ENCODE measurements around the gene ZNFX1.
"Not testable (repeated sequence)": the region's sequence is repeated elsewhere in the genome, so short reads cannot be mapped to it uniquely, and the experiment has no call there.

ZNFX1 gene

GRCh38 chr20:49308875-49309274 lies 31.0 kb upstream of the ZNFX1 start:
- H3K4me3 Mint-ChIP-seq = no peak overlapping the region
- H3K9me3 Mint-ChIP-seq = peaks cover 10% of the 10 kb centered on the region
- no peaks in the 10 kb centered on the region for H3K4me1 Mint-ChIP-seq (ENCODE audit: low read depth)
- H3K27ac Mint-ChIP-seq = no peak overlapping the region
- H3K27me3 Mint-ChIP-seq (ENCODE audit: low read depth) = peaks cover 26% of the 10 kb centered on the region
- peaks cover 3% of the 10 kb centered on the region for H3K36me3 Mint-ChIP-seq (ENCODE audit: low read depth)

- H3K4me3 Mint-ChIP-seq = no peak overlapping the region
- H3K4me1 Mint-ChIP-seq (ENCODE audit: low read depth) = no peaks in the 10 kb centered on the region
- peaks cover 10% of the 10 kb centered on the region for H3K9me3 Mint-ChIP-seq
- H3K27me3 Mint-ChIP-seq (ENCODE audit: low read depth) = peaks cover 22% of the 10 kb centered on the region
- no peak overlapping the region for H3K27ac Mint-ChIP-seq
- H3K36me3 Mint-ChIP-seq (ENCODE audit: low read depth) = peaks cover 3% of the 10 kb centered on the region
Observed at GRCh38 chr20:49306903-49307620, 29.2 kb upstream of the ZNFX1 start.

GRCh38 chr20:49303065-49303552 lies 25.3 kb upstream of the ZNFX1 start:
- H3K9me3 Mint-ChIP-seq = no peaks in the 10 kb centered on the region
- H3K4me3 Mint-ChIP-seq = no peak overlapping the region
- no peaks in the 10 kb centered on the region for H3K27me3 Mint-ChIP-seq (ENCODE audit: low read depth)
- H3K27ac Mint-ChIP-seq = no peak overlapping the region
- H3K4me1 Mint-ChIP-seq (ENCODE audit: low read depth) = no peaks in the 10 kb centered on the region
- no peaks in the 10 kb centered on the region for H3K36me3 Mint-ChIP-seq (ENCODE audit: low read depth)

- H3K4me1 Mint-ChIP-seq (ENCODE audit: low read depth) = peaks cover 4% of the 10 kb centered on the region
- H3K9me3 Mint-ChIP-seq = no peaks in the 10 kb centered on the region
- H3K27ac Mint-ChIP-seq = no peak overlapping the region
- H3K4me3 Mint-ChIP-seq = no peak overlapping the region
- no peaks in the 10 kb centered on the region for H3K27me3 Mint-ChIP-seq (ENCODE audit: low read depth)
- H3K36me3 Mint-ChIP-seq (ENCODE audit: low read depth) = peaks cover 10% of the 10 kb centered on the region
Observed at GRCh38 chr20:49297605-49298530, 20.0 kb upstream of the ZNFX1 start.

- H3K4me3 Mint-ChIP-seq; H3K27ac Mint-ChIP-seq; H3K27me3 Mint-ChIP-seq (ENCODE audit: low read depth); H3K9me3 Mint-ChIP-seq; H3K4me1 Mint-ChIP-seq (ENCODE audit: low read depth): not testable (repeated sequence)
- H3K36me3 Mint-ChIP-seq (ENCODE audit: low read depth) = peaks cover 36% of the 10 kb centered on the region
Observed at GRCh38 chr20:49294002-49294654, 16.3 kb upstream of the ZNFX1 start.

GRCh38 chr20:49293122-49293521 lies 15.3 kb upstream of the ZNFX1 start:
- H3K4me3 Mint-ChIP-seq = no peak overlapping the region
- H3K27ac Mint-ChIP-seq = no peak overlapping the region
- no peaks in the 10 kb centered on the region for H3K27me3 Mint-ChIP-seq (ENCODE audit: low read depth)
- H3K9me3 Mint-ChIP-seq = no peaks in the 10 kb centered on the region
- peaks cover 4% of the 10 kb centered on the region for H3K4me1 Mint-ChIP-seq (ENCODE audit: low read depth)
- peaks cover 46% of the 10 kb centered on the region for H3K36me3 Mint-ChIP-seq (ENCODE audit: low read depth)

- no peaks in the 10 kb centered on the region for H3K27me3 Mint-ChIP-seq (ENCODE audit: low read depth)
- H3K9me3 Mint-ChIP-seq = peaks cover 6% of the 10 kb centered on the region
- no peak overlapping the region for H3K27ac Mint-ChIP-seq
- no peak overlapping the region for H3K4me3 Mint-ChIP-seq
- peaks cover 56% of the 10 kb centered on the region for H3K36me3 Mint-ChIP-seq (ENCODE audit: low read depth)
- peaks cover 3% of the 10 kb centered on the region for H3K4me1 Mint-ChIP-seq (ENCODE audit: low read depth)
Observed at GRCh38 chr20:49292010-49292409, 14.2 kb upstream of the ZNFX1 start.

- H3K27me3 Mint-ChIP-seq (ENCODE audit: low read depth) = no peaks in the 10 kb centered on the region
- H3K27ac Mint-ChIP-seq = no peak overlapping the region
- peaks cover 5% of the 10 kb centered on the region for H3K4me1 Mint-ChIP-seq (ENCODE audit: low read depth)
- peaks cover 64% of the 10 kb centered on the region for H3K36me3 Mint-ChIP-seq (ENCODE audit: low read depth)
- peaks cover 14% of the 10 kb centered on the region for H3K9me3 Mint-ChIP-seq
- H3K4me3 Mint-ChIP-seq = no peak overlapping the region
Observed at GRCh38 chr20:49291200-49291599, 13.3 kb upstream of the ZNFX1 start.

GRCh38 chr20:49290608-49291191 lies 12.8 kb upstream of the ZNFX1 start:
- H3K27ac Mint-ChIP-seq = no peak overlapping the region
- no peak overlapping the region for H3K4me3 Mint-ChIP-seq
- no peaks in the 10 kb centered on the region for H3K27me3 Mint-ChIP-seq (ENCODE audit: low read depth)
- H3K4me1 Mint-ChIP-seq (ENCODE audit: low read depth) = peaks cover 7% of the 10 kb centered on the region
- H3K36me3 Mint-ChIP-seq (ENCODE audit: low read depth) = peaks cover 69% of the 10 kb centered on the region
- peaks cover 19% of the 10 kb centered on the region for H3K9me3 Mint-ChIP-seq

- Mint-ChIP-seq H3K4me3 (no peak overlapping the region), H3K27me3 (ENCODE audit: low read depth) (no peaks in the 10 kb centered on the region), H3K4me1 (ENCODE audit: low read depth) (peaks cover 18% of the 10 kb centered on the region), H3K27ac (no peak overlapping the region), H3K36me3 (ENCODE audit: low read depth) (peaks cover 82% of the 10 kb centered on the region), H3K9me3 (peaks cover 32% of the 10 kb centered on the region)
Observed at GRCh38 chr20:49288784-49289696, 11.2 kb upstream of the ZNFX1 start.

GRCh38 chr20:49288250-49288751 lies 10.4 kb upstream of the ZNFX1 start:
- Mint-ChIP-seq H3K4me1 (ENCODE audit: low read depth) (peaks cover 26% of the 10 kb centered on the region), H3K36me3 (ENCODE audit: low read depth) (peaks cover 88% of the 10 kb centered on the region), H3K27ac (no peak overlapping the region), H3K4me3 (no peak overlapping the region), H3K9me3 (peaks cover 39% of the 10 kb centered on the region), H3K27me3 (ENCODE audit: low read depth) (no peaks in the 10 kb centered on the region)

GRCh38 chr20:49287555-49288249 lies 9.8 kb upstream of the ZNFX1 start:
- peaks cover 89% of the 10 kb centered on the region for H3K36me3 Mint-ChIP-seq (ENCODE audit: low read depth)
- H3K27ac Mint-ChIP-seq = no peak overlapping the region
- peaks cover 32% of the 10 kb centered on the region for H3K4me1 Mint-ChIP-seq (ENCODE audit: low read depth)
- H3K4me3 Mint-ChIP-seq = no peak overlapping the region
- H3K27me3 Mint-ChIP-seq (ENCODE audit: low read depth) = no peaks in the 10 kb centered on the region
- peaks cover 43% of the 10 kb centered on the region for H3K9me3 Mint-ChIP-seq
